Measurements from ENCODE around the gene SELENOI.
A peak's percentile ranks its signal among the peaks of the same experiment; 100 is the strongest.
"Not testable (repeated sequence)": the region's sequence is repeated elsewhere in the genome, so short reads cannot be mapped to it uniquely, and the experiment has no call there.

Gene SELENOI

DNA sequence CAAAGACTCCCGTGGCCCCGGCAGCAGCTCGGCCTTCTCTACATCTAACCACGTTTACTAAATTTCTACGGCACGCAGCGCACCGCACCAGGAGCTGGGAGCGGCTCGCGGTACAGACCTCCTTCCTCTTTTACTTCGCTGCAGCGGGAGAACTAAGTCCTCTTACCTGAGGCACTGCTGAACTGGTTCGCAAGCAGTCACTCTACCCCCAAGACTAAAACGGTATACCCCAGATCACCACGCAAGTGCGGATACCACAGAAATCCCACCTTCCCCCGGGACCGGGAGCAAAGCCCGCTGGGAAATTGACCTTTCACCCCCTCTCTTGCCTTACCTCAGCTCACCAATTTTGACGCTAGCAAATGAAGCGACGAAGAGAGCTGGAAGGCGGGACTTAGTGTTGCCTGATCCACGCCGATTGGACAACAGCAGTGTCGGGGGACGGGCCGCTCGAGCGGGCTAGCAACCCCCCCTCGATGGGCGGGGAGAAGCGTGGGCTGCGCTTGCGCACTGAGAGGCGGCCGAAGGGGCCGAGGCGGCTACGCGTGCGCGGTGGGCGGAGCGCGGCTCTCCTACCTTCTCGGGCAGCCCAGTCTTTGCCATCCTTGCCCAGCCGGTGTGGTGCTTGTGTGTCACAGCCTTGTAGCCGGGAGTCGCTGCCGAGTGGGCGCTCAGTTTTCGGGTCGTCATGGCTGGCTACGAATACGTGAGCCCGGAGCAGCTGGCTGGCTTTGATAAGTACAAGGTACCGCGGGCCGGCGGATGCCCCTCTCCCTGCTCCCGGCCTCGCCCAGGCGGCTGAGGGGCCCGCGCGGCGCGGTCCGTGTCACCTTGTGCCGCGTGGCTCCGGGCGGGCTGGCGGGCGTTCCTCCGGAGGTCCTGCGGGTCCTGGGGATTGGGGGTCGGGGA, at the start of gene SELENOI:
Gene SELENOI (plus strand): TSS at position 599 of the 909 bp plus-strand sequence. CDS start 90 bp downstream, at position 689.
- DNase-seq (ENCODE audit: low read depth in 2 of 2) = peak; percentile 98 to 99

- no peak for DNase-seq (ENCODE audit: low read depth in 2 of 2)
These were observed 48.9 kb upstream of the SELENOI start for GRCh38 chr2:26297061-26297460.

DNA sequence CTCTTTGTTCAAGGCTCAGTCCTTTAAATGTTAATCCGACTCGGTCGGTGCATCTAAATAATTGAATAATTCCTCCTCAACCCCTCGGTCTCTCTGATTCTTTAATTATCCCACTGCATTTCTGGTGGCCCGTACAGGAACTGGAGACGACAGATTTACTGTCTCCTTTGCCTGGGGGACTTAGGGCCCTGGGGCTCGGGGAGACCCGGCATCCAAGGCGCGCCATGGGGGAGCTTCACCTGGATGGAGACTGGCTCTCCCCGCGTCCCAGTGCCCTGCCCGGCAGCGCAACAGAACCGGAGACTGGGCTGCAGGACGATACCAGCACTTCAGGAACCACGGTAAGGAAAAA, 47.7 kb upstream of the SELENOI start:
- no peak for DNase-seq (ENCODE audit: low read depth in 2 of 2)

DNA sequence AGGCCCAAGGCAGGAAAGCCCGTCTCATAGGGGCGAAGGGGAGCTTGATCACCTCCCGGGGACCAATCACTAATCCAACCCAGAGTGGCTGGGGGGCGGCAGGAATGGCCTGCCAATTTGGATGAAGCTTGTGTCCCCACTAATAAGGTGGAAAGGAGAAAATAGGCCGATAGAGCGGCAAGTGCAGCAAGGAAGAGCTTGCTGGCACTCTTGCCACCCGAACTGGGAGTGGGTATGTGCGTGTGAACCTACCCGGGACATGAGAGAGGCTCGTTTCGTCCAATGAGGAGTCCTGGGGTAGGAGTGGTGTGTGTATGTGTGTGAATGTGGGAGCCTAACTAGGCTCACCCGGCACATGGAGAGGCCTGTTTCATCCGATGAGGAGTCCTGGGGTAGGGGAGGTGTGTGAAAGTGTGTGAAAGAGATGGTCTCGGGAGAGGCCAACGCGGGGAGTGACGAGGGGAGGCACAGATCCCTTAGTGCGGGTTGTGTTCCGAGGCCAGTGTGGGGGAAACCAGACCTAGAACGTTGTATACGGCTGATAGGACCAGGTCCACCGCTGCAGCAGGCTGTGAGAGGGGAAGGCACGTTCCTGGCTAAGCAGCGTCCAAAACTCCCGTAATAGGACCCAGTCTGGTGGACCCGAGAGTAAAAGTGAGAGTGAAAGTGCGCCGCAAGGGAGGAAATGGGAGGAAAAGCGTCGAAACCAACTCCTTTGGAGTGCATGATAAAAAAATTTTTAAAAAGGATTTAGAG, 47.1 kb upstream of the SELENOI start:
- DNase-seq (ENCODE audit: low read depth in 2 of 2) = peak; percentile 16 to 20

GRCh38 chr2:26299471-26300101, 46.4 kb upstream of the SELENOI start:
- no peak for DNase-seq (ENCODE audit: low read depth in 2 of 2)

DNA sequence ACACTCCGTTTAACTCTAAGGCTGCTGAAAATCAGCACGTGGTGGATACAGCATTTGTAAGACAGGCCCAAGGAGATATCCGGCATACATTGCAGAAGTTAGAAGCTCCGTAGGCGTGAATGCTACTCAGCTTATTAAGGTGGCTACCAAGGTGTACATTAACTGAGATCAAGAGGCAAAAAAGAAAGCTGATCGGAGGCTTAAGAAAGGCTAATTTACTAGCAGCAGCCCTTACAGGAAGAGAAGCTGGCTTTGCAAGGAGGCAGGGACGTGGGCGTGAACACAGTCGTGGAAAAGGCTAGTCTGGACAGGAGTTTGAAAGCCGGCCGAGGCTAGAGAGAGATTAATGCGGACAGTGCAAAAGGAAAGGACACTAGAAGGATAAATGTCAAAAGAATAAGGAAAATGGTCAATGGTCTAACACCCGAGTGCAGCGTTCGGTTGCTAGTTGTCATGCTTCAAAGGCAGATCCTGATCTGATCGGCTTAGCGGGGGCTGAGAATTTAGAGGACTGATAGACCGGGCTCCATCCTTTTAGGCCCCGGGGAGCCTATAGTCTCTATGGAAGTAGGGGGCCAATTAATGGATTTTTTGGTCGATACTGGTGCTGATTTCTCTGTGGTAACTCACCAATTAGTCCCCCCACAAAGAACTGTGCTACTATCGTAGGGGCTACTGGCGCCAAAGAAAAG, 45.6 kb upstream of the SELENOI start:
- DNase-seq (ENCODE audit: low read depth in 2 of 2) = no peak

- no peak for DNase-seq (ENCODE audit: low read depth in 2 of 2)
These were observed 43.1 kb upstream of the SELENOI start for GRCh38 chr2:26302846-26303245.

DNA sequence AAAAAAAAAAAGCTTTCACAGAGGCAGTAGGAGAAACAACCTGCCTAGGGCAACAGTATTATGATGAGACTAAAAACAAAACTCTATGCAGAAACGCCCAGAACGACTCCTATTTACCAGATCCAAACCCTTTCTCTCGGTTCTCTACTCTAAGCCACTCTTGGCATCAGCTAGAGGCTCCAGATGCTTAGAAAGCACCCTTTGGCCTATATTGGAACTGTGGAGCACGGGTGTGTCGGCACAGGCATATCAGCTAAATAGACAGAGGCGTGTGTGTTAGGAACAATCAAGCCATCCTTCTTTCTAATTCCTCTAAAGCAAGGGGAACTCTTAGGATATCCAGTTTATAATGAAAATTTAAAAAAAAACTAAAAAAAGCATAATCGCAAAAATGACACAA, 40.8 kb upstream of the SELENOI start:
- DNase-seq (ENCODE audit: low read depth in 2 of 2) = not testable (repeated sequence)

DNA sequence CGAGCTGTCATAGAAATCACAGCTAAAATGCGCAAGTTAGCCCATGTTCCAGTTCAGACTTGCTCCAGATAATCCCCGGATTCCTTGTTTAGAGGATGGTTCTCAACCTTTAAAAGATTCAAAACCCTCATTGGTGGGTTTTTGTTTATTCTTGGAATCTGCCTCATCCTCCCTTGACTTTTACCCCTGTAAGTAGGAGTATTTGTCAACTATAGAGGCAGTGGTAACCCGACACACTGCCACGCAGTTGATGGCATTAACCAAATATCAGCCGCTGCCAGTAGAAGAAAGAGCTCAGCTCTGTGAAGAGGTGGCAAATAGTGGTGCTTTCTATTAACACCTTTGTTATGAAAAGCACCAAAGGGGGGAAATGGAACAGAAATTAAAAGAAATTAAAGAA, 40.4 kb upstream of the SELENOI start:
- DNase-seq (ENCODE audit: low read depth in 2 of 2) = no peak

GRCh38 chr2:26309921-26310320, 36.0 kb upstream of the SELENOI start:
- no peak for DNase-seq (ENCODE audit: low read depth in 2 of 2)

- DNase-seq (ENCODE audit: low read depth in 2 of 2) = no peak
These were observed 33.5 kb upstream of the SELENOI start for GRCh38 chr2:26312471-26312870.

DNA sequence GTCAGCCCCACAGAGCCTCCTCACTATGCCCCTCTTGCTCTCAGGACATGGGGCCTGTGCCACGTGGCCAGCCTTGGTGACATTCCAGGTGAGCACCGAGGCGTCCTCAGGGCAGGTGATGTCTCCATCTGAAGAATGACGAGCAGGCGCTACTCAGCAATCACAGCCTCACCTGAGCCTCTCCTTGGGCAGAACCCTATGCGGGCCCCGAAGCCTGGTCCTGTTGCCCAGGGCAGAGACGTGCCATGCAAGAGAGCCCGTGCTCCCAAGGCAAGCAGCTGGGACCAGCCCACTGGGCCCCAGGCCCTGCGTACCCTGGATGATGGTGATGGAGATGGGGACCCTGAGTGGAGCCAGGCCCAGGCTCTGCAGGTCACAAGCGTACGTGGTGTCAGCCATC, 32.5 kb upstream of the SELENOI start:
- DNase-seq (ENCODE audit: low read depth in 2 of 2) = no peak

- no peak for DNase-seq (ENCODE audit: low read depth in 2 of 2)
These were observed 31.7 kb upstream of the SELENOI start for GRCh38 chr2:26314243-26314642.

DNA sequence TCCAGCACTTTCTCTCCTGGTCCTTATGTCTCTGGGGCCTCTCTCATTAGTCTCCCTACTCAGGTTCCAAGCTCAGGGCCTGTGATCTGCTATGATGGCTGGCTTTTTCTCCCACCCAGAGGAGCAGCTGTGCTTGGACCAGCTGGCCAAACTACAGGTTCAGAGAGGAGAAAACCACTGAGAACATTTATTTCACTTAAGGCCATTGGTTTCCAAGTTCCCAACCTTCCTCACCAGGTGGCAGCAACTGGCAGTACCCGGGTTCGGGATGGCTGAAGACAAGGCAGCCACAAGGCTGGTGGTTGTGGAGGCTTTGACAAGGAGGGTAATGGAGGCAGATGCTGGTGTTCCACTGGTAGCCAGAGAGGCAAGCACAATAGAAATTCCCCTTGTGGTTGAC, 29.9 kb upstream of the SELENOI start:
- DNase-seq (ENCODE audit: low read depth in 2 of 2) = no peak

DNA sequence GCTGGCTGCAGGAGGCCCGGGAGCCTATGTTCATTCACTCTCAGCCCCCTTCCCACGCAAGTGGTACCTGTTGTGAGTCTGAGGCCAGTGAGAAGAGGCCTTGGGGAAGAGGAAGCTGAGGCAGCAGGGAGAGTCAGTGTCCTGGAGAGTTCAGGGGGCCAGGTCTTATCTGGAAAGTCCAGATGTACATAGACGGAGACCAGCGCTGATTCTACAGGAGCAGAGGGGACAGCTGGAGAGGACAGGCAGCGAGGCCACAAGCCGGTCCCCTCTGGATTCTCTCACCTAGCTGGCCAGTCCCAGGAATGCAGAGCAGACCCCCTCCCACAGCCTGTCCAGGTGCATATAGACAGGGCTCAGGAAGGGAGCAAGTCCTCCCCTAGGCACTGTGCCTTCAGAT, 29.1 kb upstream of the SELENOI start:
- DNase-seq (ENCODE audit: low read depth in 2 of 2) = no peak

DNA sequence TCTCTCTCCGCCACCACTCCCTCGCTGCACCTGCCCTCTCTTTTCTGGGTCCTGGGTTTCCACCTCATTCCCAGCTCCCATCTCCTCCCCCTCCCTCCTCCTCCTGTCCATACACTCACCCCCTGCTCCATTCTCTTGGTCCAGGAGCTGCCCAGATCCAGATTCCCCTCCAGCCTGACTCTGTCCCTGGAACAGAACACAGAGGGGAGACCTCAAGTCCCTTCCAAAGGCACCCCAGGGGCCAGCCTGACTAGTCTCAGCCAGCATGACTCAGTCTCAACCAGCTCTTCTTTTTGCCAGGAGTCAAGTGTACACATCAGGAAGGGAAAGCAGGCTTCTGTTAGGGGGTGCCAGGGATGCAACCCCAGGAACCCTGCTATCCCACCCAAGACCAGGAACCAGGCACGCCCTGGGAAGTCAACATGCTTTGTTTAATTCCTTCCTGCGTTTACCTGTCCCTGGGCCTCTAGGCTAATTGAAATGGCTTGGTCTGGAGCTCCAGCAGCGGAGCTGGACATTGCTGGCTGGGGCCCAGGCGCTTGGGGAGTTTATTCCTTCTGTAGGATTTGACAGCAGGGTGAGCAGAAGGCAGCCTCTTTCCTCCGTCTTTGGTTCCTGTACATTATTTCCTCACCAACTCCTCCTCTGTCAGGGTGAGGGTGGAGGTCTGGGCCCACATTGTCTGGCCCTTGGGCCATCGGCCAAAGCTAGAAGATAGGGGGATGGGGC, 28.4 kb upstream of the SELENOI start:
- no peak for DNase-seq (ENCODE audit: low read depth in 2 of 2)

GRCh38 chr2:26318950-26319349, 27.0 kb upstream of the SELENOI start:
- DNase-seq (ENCODE audit: low read depth in 2 of 2) = no peak

GRCh38 chr2:26324479-26324878, 21.5 kb upstream of the SELENOI start:
- DNase-seq (ENCODE audit: low read depth in 2 of 2) = not testable (repeated sequence)

GRCh38 chr2:26324903-26325302, 21.0 kb upstream of the SELENOI start:
- DNase-seq (ENCODE audit: low read depth in 2 of 2) = no peak

GRCh38 chr2:26325851-26326250, 20.1 kb upstream of the SELENOI start:
- no peak for DNase-seq (ENCODE audit: low read depth in 2 of 2)

DNA sequence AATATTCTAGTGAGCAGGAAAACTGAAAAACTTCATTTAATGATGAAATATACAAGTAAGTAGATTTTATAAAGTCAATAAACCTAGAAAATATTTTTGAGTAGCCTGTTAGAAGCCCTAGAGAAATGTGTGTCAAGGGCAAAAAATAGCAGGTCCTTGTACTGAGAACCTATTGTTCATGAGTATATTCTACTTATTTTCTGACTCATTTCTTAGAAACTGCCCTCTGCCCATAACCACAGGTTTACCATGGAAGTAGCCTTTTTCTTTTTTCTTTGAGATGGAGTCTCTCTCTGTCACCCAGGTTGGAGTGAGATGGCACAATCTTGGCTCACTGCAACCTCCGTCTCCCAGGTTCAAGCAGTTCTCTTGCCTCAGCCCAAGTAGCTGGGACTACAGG, 19.4 kb upstream of the SELENOI start:
- no peak for DNase-seq (ENCODE audit: low read depth in 2 of 2)

All from stimulated activated CD4-positive, alpha-beta T cell treated with anti-CD3 and anti-CD28 coated beads, Interleukin-12 subunit alpha, Interleukin-12 subunit beta, amount 100 ng/mL, for 24 hours (primary cell).